ENCODE data around the gene CRB2.
A peak's percentile ranks its signal among the peaks of the same experiment; 100 is the strongest.
"Not testable (repeated sequence)": the region's sequence is repeated elsewhere in the genome, so short reads cannot be mapped to it uniquely, and the experiment has no call there.

Gene CRB2

GRCh38 chr9:123329329-123329955, 26.6 kb upstream of the CRB2 start:
- DNase-seq (ENCODE audit: low spot score), result peak; percentile 63

GRCh38 chr9:123331346-123332060, 24.5 kb upstream of the CRB2 start:
- DNase-seq (ENCODE audit: low spot score), result no peak

DNA sequence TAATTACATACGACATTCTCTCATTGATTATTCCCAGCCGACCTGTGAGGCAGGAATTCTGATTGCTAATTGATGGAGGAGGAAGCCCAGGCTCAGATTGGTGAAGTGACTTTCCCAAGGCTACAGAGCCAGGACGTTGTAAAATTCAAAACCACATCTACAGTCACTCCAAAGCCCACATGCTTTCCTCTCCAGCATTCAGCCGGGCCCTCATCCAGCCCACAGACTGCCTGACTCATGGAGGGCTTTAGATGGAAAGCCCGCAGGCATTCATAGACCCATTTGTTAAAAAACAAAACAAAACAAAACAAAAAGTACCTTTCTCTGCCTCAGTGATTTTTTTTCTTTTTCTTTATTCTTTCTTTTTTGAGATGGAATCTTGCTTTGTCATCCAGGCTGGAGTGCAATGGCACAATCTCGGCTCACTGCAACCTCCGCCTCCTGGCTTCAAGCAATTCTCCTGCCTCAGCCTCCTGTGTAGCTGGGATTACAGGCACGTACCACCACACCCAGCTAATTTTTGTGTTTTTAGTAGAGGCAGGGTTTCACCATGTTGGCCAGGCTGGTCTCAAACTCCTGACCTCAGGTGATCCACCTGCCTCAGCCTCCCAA, 22.8 kb upstream of the CRB2 start:
- DNase-seq (ENCODE audit: low spot score), result not testable (repeated sequence)

GRCh38 chr9:123334639-123335038, 21.4 kb upstream of the CRB2 start:
- no peak for DNase-seq (ENCODE audit: low spot score)

- DNase-seq (ENCODE audit: low spot score), result no peak
These were observed 20.6 kb upstream of the CRB2 start for GRCh38 chr9:123335193-123335985.

DNA sequence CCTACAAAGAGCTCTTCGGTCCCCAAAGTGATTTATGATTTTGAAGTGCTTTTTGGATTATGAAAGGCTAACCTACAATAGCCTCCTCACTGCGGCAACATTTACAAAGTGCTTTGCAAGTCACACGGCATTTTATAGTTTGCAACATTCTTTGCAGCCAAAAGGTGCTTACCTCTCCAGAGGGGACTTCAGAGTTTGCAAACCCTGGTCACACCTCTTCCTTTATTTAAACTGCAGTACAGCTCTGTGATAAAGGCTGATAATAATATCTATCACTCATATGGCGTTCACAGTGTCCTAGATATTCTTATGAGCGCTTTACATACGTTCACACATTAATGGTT, 20.0 kb upstream of the CRB2 start:
- no peak for DNase-seq (ENCODE audit: low spot score)

GRCh38 chr9:123336449-123336848, 19.5 kb upstream of the CRB2 start:
- DNase-seq (ENCODE audit: low spot score), result no peak

GRCh38 chr9:123336959-123337358, 19.0 kb upstream of the CRB2 start:
- no peak for DNase-seq (ENCODE audit: low spot score)

DNA sequence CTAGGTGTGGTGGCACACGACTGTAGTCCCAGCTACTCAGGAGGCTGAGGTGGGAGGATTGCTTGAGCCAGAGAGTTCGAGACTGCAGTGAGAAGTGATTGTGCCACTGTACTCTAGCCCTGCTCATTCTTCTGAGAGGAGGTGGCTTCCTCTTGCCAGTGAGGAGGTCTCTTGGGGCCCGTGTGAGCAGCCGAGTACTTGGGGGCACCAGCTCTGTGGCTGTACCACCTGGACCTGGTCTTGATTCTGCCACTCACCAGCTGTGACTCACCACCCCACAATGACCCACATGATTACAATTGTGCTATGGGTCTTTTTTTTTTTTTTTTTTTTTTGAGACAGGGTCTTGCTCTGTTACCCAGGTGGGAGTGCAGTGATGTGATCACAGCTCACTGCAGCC, 18.0 kb upstream of the CRB2 start:
- no peak for DNase-seq (ENCODE audit: low spot score)

- DNase-seq (ENCODE audit: low spot score), result no peak
These were observed 17.0 kb upstream of the CRB2 start for GRCh38 chr9:123338710-123339665.

DNA sequence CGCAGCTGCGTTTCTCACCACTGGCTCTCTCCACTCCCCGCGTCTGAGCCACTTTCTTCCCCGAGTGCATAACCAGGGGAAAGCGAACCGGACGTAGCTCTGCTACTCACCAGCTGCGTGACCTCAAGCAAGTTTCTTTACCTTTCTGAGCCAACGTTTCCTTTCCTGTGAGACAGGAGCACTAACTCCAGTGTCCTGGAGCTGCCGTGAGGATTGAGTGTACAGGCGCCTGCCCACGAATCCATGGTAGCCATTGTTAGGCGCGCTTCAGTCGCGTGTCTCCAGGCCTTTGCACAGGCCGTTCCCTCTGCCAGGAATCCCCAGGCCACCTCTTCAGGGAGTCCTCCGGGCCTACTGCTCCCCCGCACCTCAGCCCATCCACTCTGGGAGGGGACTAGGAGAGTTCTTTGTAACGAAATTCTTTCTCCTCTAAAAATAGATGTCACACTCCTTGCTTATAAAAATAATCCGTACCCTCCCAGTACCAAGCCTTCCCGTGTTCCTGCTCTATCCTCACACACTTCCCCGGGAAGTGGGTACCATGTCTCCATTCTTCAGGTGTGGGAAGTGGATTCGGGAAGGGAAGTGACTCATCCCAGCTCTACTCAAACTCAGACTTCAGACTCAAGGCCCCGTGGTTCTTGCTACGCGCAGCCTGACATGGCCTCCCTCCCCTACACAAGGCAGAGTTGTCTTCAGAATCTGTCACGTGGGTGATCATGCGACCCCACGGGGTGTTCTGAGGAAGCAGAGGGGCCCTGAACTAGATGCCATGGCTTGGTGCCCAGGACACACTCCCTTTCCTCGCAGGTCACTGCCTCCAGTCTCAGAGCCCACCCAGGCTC, 16.1 kb upstream of the CRB2 start:
- DNase-seq (ENCODE audit: low spot score), result no peak

GRCh38 chr9:123341816-123342215, 14.2 kb upstream of the CRB2 start:
- DNase-seq (ENCODE audit: low spot score), result no peak

- DNase-seq (ENCODE audit: low spot score), result no peak
These were observed 13.8 kb upstream of the CRB2 start for GRCh38 chr9:123342247-123342646.

DNA sequence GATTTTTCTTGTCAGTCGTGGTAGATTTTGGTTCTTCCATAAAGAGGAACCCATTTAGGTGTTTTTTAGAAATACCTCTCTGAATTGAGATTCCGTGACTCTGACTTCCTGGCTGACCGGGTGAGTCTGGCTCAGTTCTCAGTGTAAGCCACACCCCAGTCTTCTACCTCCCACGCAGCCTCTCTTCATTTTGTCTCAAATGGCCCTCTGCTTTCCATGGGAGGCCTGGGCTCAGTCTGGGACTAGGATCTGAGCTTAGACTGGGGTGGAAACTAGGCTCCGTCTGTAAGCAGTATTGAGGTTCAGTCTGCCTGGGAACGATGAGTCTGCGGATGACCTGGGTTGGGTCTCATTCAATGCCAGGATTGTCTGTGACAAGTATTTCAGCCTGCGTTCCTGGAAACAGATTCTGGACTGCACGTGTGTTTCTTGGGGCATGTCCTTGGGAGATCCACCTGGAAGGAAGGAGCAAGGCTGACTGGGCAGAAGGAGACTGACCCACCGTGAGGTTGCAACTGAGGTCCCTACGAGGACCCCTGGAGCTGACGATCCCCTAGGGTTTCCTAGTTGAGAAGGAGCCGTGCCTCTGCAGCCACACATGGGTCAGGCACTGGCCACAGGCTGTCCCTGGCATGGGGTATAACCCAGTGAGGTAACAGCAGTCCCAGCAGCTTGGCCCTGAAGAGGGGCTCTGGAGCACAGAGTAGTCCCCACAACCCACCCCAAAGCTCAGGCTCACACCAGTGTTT, 12.4 kb upstream of the CRB2 start:
- no peak for DNase-seq (ENCODE audit: low spot score)

DNA sequence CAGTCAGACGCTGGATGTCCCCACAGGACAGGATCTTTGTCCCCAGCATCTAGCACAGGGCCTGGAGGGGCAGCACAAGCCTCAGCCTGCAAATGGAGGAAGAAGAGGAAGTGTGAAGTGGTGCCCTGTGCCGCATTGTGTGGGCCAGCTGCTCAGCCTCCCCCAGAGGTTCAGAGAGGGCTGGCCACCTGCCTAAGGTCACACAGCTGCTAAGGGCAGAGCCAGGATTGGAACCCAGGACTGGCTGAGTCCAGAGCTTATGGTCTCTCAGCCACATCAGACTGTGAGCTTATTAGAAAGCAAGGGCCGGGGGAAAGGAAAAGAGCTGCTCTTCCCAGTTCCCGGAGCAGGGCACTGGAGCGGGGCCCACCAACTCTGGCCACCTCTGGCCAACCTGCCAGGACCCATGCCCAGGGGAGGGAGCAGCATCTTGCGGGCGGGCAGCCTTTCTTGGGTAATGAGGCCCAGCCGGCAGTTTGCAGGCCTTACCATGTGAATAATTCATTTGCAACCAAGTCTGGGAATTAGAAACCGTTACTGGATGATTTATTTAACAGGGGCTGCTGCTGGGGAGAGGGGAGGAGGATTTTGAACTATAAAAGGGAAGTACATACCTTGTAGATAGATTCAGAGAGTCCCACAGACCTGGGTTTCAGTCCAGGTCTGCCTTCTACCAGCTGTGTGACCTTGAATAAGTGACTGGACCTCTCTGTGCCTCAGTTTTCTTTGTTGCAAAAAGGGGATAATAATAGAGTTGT, 11.6 kb upstream of the CRB2 start:
- no peak for DNase-seq (ENCODE audit: low spot score)

GRCh38 chr9:123345567-123345955, 10.4 kb upstream of the CRB2 start:
- DNase-seq (ENCODE audit: low spot score), result no peak

- DNase-seq (ENCODE audit: low spot score), result no peak
These were observed 10.0 kb upstream of the CRB2 start for GRCh38 chr9:123346026-123346425.

- no peak for DNase-seq (ENCODE audit: low spot score)
These were observed 9.2 kb upstream of the CRB2 start for GRCh38 chr9:123346826-123347225.

Data from Ammon's horn (tissue), 1 donor.